ENCODE results near the gene SMAD9. TPM values are rescaled to one million over a fixed set of nuclear protein-coding genes. Genes with fewer than 3 reads are reported as not detected.

SMAD9 gene
- total RNA-seq (not detected), total RNA-seq (0 to 0.40 (median 0) reads per million in 172 experiments)
- polyA plus RNA-seq (2013, experiment 1 of 2), result 0.71 TPM
- 0.59 TPM for polyA plus RNA-seq (2013, experiment 2 of 2)

- intact Hi-C loops (cut with DNase I, micrococcal nuclease), result no loop called here
- DNase-seq, result peak in 2 of 14 experiments; percentile 5 to 15
Measured at GRCh38 chr13:36919833-36920615, at the start of gene SMAD9. SMAD9 (minus strand) TSS chr13:36920238; CDS start chr13:36879689, 40,549 bp downstream.

GRCh38 chr13:36966404-36966803 is 46.4 kb upstream of the SMAD9 start:
- Mint-ChIP-seq H3K9me3 (no peaks in the 10 kb centered on the region), H3K27me3 (no peaks in the 10 kb centered on the region), H3K27ac (no peak overlapping the region), H3K4me1 (ENCODE audit: low read depth) (no peaks in the 10 kb centered on the region), H3K4me3 (no peak overlapping the region), H3K36me3 (ENCODE audit: low read depth) (peaks cover 80% of the 10 kb centered on the region)
- Histone ChIP-seq H3K27me3 (ENCODE audit: control insufficient read depth in 1 of 2, insufficient read depth in 2 of 2, low read length in 2 of 2) (no peaks in the 10 kb centered on the region), H3K4me3 (ENCODE audit: low read length) (no peak overlapping the region), H3K27ac (ENCODE audit: low read depth in 1 of 2, low read length in 2 of 2) (no peak overlapping the region), H3K4me1 (ENCODE audit: insufficient read depth, low read length) (no peaks in the 10 kb centered on the region), H3K9me3 (ENCODE audit: control insufficient read depth in 1 of 2, insufficient read depth in 1 of 2, low read length in 2 of 2) (no peaks in the 10 kb centered on the region), H3K36me3 (ENCODE audit: insufficient read depth, low read length) (peaks cover 77% of the 10 kb centered on the region)
- no peak for ATAC-seq (ENCODE audit: poor library complexity)
- TF ChIP-seq CTCF (IDR thresholded peaks at IDR 0.05), result no peak
- ChIA-PET POLR2A (no interaction called here), CTCF (no interaction called here)
- no peak for DNase-seq
- intact Hi-C loops (cut with DNase I, micrococcal nuclease), result no loop called here

More at GRCh38 chr13:36919833-36920615, at the start of gene SMAD9:
- peaks cover 85% of the 10 kb centered on the region for H3K27me3 Mint-ChIP-seq
- Histone ChIP-seq H3K4me1 (ENCODE audit: insufficient read depth, low read length) (peaks cover 4% of the 10 kb centered on the region), H3K36me3 (ENCODE audit: insufficient read depth, low read length) (no peaks in the 10 kb centered on the region), H3K27ac (ENCODE audit: low read depth in 1 of 2, low read length in 2 of 2) (no peak within 1 kb of the TSS), H3K4me3 (ENCODE audit: low read length) (no peak within 1 kb of the TSS), H3K9me3 (ENCODE audit: control insufficient read depth in 1 of 2, insufficient read depth in 1 of 2, low read length in 2 of 2) (no peaks in the 10 kb centered on the region), H3K27me3 (ENCODE audit: control insufficient read depth in 1 of 2, insufficient read depth in 2 of 2, low read length in 2 of 2) (peaks cover 17 to 59% of the 10 kb centered on the region in 2 experiments)
- CTCF ChIA-PET, result no interaction called here
- H3K9me3 Mint-ChIP-seq, result no peaks in the 10 kb centered on the region
- no peak for TF ChIP-seq CTCF (IDR thresholded peaks at IDR 0.05)
- H3K36me3 Mint-ChIP-seq (ENCODE audit: low read depth), result no peaks in the 10 kb centered on the region
- ATAC-seq (ENCODE audit: poor library complexity), result no peak
- POLR2A ChIA-PET, result no interaction called here
- peak within 1 kb of the TSS; percentile 36 for H3K4me3 Mint-ChIP-seq
- H3K4me1 Mint-ChIP-seq (ENCODE audit: low read depth), result no peaks in the 10 kb centered on the region
- H3K27ac Mint-ChIP-seq, result no peak within 1 kb of the TSS

GRCh38 chr13:36965767-36966166 is 45.7 kb upstream of the SMAD9 start:
- ChIA-PET POLR2A (no interaction called here), CTCF (no interaction called here)
- ATAC-seq (ENCODE audit: poor library complexity), result no peak
- peaks cover 75% of the 10 kb centered on the region for H3K36me3 Mint-ChIP-seq (ENCODE audit: low read depth)
- Histone ChIP-seq H3K9me3 (ENCODE audit: control insufficient read depth in 1 of 2, insufficient read depth in 1 of 2, low read length in 2 of 2) (no peaks in the 10 kb centered on the region), H3K27me3 (ENCODE audit: control insufficient read depth in 1 of 2, insufficient read depth in 2 of 2, low read length in 2 of 2) (no peaks in the 10 kb centered on the region), H3K4me3 (ENCODE audit: low read length) (no peak overlapping the region), H3K36me3 (ENCODE audit: insufficient read depth, low read length) (peaks cover 78% of the 10 kb centered on the region), H3K27ac (ENCODE audit: low read depth in 1 of 2, low read length in 2 of 2) (no peak overlapping the region), H3K4me1 (ENCODE audit: insufficient read depth, low read length) (no peaks in the 10 kb centered on the region)
- TF ChIP-seq CTCF (IDR thresholded peaks at IDR 0.05), result no peak
- no peaks in the 10 kb centered on the region for H3K27me3 Mint-ChIP-seq
- intact Hi-C loops (cut with DNase I, micrococcal nuclease), result no loop called here
- no peaks in the 10 kb centered on the region for H3K9me3 Mint-ChIP-seq
- no peaks in the 10 kb centered on the region for H3K4me1 Mint-ChIP-seq (ENCODE audit: low read depth)
- H3K27ac Mint-ChIP-seq, result no peak overlapping the region
- no peak overlapping the region for H3K4me3 Mint-ChIP-seq
- no peak for DNase-seq
